Activated T-helper 1 cell treated with anti-CD3 and anti-CD28 coated beads, Interleukin-2, amount 50 U/mL, for 16 hours (primary cell): Measurements from ENCODE around the gene COA4.
"Not testable (repeated sequence)": the region's sequence is repeated elsewhere in the genome, so short reads cannot be mapped to it uniquely, and the experiment has no call there.

Experiments used
- DNase-seq, 2 donors: peaks; one replicate each; pipeline ENCODE4 v3.0.0-alpha.2; 2020; ENCODE audit warnings: low read depth in 1 of 2, low spot score in 1 of 2

The COA4 gene

DNA sequence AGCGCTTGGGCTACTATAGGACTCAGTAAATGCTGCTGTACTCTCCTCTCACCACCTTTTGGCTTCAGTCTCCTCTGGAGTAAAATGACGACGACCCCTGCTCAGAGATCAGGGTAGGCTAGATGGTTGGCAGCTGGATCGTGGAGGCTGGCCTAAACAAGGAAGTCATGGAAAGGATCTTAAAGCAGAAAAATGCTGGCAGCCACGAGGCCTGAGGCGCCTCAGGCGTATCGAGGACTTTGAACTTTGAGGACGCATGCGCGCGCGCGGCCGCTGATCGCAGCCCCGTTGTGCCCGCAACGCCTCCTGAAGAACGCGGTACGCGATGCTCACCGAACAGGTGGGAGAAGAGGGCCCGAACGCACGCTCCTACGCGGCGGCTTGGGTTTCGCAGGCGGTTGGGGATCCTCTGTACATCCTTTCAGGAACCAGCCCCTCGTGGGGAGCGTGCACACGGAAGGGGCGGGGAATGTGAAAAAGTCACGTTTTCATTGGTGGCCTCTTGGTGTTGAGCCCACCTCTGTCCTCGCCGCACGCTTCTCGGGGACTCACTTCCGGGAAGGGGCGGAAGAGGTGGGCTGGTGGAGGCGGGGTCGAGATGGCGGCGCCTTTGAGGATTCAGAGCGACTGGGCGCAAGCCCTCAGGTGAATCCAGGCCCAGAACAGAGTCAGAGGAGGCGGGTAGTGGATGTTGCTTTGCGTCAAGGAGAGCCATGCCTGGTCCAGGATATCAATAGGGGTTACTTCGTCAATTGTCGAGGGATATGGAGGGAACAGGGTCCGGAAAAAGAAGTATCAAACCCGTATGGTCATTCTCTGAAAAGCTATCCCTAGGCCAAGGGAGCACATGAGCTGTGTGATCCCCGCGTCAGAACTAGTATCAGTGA is at the start of gene COA4, which contains the start of gene PAAF1:
TSS of gene COA4 (minus strand) at position 423 of the 887 bp plus-strand sequence. CDS start 3,468 bp downstream, outside the sequence.
TSS of gene PAAF1 (plus strand) at position 576 of the 887 bp plus-strand sequence. CDS start at position 599, 23 bp downstream.
- DNase-seq = peak; percentile 82 to 88

DNA sequence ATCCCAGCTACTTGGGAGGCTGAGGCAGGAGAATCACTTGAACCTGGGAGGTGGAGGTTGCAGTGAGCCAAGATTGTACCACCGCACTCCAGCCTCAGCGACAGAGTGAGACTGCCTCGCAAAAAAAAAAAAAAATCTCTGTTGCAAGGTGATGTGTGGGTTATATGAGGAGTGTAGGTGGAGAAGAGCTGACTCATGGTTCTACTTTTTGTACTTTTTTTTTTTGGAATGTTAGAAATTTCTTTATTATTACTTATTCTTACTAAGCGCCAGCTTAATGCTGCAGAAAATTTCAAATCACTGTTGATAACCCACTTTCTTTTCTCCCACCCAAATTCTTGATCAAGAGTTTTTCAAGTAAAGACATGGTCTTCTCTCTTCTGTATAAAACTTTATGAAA is 44.5 kb upstream of the COA4 start:
- no peak for DNase-seq

DNA sequence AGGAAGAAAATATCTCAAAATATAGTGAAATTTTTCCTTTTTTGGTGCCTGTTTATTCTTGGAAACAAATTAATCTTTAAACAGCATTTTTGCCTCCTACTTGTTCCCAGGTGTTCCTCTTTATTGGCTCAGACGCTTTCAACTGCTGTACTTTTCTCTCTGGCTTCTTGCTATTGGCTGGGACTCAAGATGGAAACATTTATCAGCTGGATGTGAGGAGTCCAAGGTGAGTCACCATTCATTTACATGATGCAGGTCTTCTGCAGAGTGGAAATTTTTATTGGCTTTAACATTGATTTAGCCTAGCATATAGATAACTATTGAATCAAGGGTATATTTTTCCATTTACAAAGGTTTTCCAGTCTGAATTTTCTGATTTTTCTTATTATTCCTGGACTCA is 39.8 kb upstream of the COA4 start:
- DNase-seq = no peak

DNA sequence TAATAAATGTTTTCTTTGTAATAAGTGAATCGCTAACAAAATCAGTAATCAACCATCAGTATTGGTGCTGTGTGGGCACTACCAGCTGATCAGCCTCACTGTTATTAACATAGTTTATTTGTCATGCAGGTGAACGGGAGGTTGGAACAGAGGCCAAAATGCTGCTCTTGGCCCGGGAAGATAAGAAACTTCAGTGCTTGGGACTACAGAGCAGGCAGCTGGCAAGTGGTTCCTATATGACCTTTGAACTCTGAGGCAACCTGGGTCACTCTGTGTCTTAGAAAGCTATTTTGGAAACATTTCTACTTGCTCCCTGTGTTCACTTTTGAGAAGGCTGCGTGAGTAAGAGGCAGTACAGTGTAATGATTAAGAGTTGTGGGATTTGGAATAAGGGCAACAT is 37.6 kb upstream of the COA4 start:
- DNase-seq = no peak

DNA sequence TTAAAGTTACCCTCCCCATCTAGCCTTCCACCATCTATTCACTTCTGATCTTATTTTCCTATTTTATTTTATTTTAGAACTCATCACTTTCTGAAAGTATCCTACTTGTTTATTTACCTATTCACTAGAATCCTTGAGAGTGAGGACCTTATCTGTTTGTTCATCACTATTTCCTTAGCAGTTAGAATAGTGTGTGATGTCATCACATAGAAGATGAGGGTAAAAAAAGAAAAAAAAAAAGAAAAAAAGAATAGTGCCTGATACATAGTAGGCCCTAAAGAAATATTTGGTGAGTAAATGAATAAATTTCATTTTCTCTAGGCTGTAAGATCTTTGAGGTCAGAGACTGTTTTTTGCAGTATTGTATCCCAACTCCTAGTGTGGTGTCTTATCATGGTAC is 36.8 kb upstream of the COA4 start:
- DNase-seq = no peak

DNA sequence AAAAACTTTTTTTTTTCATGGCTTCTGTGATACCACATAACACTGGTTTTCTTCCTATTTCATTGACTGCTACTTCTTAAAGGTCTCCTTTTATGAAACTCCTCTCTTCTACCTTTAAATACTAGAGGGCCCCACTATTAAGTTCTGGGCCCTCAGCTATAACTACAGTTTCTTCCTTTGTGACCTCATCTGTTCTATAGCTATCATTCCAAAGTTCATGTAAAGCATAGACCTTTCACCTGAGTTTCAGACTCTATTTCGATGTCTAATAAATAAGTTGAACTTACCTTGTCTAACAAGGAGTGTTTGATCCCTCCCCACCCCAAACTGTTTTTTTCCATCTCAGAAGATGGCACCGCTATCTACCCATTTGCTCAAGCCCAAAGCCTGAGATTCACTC is 35.4 kb upstream of the COA4 start:
- no peak for DNase-seq

DNA sequence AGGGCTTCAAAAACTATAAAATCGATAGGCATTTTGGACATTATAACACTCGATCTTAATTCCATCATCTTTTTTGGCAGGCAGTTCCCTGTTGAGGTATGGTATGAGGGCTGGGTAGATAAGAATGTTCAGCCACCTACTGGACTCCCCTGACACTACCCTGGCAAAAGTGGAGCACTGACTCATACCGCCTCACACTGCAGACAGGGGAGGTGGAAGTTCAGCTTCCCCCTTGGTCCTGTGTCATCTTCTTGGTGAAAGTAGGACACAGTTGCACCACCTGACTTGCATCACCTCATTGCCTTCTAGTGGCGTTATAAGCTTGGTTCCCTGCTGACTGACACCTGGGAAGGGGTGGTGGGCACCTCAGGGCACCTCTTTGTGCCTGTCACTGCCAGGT is 30.5 kb upstream of the COA4 start:
- no peak for DNase-seq

DNA sequence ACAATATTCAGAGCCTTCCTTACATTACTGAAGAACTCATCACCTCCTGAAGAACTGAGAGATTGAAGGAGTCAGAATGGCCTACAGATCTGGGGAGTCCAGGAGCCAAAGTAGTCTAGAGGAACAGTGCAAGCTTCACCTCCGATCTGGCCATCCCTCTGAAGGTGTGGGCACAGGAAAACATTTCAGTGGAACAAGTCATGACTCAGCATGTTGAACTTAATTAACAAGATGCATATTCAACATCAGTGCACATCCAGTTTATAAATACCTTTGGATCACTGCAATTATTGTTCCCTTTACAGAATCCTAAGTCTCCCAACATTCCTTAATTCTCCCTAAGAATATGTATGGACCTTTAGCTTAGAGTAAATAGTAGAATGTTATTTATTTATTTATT is 25.7 kb upstream of the COA4 start:
- DNase-seq = no peak

DNA sequence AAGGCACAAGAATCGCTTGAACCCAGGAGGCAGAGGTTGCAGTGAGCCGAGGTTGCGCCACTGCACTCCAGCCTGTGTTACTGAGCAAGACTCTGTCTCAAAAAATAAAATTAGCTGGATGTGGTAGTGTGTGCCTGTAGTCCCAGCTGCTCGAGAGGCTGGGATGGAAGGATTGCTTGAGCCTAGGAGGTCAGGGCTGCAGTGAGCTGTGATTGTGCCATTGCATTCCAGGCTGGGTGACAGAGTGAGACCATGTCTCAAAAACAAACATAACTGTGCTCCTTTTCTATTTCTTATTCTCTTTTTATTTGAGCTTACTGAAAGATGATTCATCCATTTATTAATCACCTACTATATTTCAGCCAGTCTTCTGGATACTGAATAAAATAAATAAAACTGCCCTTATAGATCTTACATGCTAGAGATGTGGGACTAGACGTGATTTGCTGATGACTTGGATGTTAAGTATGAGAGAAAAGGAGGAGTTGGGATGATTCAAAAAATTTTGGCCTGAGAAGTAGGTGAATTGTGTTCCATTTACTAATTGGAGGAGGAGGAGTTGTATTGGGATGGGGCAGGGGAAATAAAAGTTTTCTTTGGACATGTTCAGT is 18.2 kb upstream of the COA4 start:
- no peak for DNase-seq

DNA sequence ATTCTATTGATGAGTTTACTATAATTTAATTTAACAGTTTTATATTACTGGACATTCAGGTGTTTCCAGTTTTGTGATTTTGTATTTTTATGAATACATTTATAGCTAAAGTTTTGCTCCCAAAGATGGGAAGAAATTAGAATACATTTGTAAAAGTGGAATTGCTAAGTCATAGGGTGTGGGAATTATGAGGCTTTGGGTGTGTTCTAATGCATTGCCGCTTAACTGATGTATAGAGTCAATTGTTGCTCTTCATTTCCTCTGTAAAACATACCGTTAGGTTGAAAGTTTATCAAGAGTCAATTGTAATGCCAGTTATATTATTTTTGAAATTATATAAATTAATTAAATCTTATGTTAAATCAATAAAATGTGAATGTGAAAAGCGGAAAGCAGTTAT is 16.4 kb upstream of the COA4 start:
- DNase-seq = no peak

DNA sequence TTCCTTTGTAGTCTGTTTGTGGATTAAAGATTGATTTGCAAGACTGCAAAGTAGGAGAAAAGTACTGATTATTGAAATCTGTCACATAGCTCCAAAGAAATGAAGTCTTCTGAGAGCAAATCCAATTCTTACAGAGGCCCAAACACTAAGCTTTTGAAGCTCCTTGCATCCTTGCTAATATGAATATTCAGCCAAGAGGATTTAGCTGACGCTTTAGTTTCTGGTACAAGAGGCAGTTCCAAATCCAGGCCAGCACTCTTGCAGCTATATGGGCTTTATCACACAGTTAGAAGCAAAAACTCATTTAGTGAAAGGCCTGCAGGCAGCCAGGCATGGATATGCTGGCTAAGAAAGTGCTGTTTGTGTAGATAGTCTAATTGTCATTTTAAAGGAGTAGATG is 12.9 kb upstream of the COA4 start:
- no peak for DNase-seq

DNA sequence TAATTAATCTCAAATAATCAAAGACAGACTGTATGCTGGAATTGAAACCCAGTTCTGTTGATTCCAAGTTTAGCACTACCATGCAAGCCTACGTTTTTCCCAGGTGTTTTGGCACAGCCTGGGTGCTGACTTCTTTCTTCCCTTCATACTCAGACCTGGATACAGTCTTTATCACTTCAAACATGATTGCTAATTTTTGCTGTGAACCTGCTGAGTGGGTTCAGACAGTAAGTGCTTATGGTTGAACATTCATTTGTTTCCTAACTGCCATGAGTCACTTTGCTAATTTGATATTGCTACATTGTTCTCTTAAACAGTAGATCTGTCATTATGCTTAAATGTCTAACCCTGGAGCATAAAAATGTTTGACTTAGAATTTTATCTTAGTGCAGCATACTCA is 12.4 kb upstream of the COA4 start:
- DNase-seq = no peak

DNA sequence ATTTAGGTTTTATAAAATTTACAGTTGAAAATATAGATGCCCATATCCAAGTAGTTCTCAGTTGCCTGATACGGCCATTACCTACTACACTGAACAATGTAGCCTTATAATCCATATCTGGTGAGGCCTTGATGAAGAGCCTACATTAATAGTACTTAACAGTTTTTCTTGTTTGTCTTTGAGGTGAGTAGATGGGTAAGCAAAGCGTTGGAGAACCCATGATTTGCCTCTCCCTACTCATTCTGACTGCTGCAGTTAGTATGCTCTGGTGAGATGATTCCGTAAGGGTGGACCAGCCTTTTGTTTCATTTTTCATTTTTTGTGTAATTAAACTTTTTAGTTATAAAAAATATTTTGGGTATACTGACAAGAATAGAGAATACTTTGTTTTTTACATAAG is 11.6 kb upstream of the COA4 start:
- DNase-seq = no peak

DNA sequence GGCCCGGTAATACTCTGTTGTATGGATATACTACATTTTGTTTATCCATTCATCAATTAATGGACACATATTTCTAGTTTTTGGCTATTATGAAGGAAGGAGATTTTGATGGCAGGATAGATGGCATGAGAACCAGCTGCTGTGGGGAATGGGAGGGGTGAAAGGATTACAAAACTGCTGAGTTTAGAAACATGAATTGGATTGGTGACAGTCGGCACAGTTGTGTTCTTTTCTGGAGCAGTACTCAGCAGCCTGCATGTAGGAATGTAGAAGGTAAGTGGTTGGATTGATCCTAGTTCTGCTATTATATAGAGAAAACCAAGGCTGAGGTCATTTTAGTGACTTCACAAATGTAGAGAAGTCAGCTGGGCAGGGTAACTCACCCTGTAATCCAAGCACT is 7.2 kb upstream of the COA4 start:
- no peak for DNase-seq

DNA sequence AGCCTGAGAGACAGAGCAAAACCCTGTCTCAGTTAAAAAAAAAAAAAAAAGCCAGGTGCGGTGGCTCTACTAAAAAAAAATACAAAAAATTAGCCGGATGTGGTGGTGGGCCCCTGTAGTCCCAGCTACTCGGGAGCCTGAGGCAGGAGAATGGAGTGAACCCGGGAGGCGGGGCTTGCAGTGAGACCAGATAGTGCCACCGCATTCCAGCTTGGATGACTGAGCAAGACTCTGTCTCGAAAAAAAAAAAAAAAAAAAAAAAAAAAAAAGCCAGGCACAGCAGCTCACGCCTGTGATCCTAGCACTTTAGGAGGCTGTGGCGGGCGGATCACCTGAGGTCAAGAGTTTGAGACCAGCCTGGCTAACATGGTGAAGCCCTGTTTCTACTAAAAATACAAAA is 3.8 kb upstream of the COA4 start:
- DNase-seq = not testable (repeated sequence)

DNA sequence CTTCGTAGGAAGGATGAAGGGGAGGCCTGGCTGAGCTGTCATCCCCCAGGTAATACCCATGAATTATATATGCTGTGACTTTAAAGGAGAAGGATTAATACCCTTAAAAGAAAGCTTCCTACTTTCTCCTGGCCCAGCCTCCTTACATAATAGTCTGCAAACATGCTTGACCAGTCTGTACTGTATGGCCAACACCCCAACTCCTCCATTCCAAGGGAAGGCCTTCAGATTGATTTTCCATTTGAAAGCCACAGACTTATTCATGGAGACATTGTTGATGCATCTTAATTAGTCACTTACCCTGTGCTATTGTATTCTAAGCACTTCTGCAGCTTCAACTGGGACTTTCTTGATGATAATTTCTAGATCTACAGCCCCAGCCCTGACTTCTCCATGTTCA is 2.1 kb upstream of the COA4 start:
- DNase-seq = no peak

DNA sequence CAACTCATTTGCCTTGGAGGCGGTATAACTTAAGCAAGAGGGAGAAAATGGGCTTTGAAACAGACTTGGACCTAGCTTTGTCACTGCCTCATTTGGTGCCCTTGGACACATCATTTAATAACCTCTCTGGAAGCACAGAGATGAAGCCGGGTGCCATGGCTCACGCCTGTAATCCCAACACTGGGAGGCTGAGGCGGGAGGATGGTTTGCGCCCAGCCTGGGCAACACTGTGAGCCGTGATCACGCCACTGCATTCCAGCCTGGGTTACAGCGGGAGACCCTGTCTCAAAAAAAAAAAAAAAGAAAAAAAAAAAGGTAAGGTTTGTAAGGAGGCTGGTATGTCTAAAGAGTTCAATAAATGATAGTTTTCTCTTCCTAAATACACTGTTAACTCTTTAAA is 806 bp downstream of the COA4 start:
- no peak for DNase-seq

DNA sequence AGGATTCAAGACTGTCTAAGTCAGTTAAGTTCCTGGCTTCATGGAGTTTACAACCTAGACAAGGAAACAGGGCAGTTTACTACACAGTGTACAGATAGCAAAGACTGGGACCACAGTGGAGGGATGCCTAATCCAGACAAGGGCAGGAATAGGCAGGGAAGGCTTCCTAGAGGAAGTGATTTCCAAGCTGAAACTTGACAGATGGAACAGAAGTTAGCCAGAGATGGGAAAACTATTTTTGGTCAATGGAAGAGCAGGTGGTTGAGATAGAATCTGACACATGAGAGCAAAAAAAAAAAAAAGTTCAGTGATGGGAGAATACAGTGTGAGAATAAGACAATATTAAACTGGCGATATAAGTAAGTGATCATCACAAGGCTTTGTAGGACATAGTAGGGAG is 1.3 kb downstream of the COA4 start:
- DNase-seq = no peak

DNA sequence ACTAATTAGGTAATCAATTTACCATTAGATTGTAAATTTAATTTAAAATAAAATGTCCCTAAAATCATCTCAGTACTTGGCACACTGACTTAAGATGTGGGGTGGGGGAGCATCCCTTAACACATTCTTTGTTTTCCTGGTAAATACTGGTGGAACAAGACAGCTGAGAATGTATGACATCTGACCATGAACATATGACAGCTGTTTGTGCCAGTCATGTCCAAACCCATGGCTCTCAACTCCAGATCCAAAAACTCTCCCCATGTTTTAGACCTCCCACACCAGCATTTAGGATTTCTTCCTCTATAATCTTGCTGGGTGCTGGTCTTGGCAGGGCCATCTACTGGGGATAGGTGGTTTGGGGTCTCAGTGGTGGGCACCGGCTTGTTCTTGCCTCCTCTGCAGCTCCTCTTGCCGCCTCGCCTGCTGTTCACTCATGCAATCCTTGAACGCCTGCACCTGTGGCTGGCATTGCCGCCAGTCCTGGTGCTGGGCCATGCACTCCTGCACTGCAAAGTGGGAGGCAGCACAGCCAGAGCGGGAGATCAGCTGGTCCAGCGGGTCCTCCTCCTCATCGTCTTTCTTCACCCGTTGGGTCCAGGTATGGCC is 3.8 kb downstream of the COA4 start:
- DNase-seq = no peak

DNA sequence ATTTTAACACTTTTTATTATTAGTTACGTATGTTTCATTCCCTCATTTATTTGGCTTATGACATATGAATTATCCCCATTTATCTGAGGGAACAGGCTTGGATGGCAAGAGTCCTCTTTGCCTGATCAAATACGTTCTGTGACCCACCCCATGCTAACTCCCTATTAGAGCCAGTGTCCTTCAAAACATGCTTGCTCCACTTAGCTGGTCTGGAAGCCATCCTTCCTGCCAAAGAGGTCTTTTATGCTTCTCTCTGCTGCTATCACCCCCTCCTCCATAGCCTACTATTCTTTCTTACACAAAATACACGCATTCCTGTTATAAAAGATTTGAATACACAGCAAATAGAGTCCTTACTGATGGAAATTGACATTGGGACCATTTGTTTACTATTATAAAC is 6.4 kb downstream of the COA4 start:
- no peak for DNase-seq

DNA sequence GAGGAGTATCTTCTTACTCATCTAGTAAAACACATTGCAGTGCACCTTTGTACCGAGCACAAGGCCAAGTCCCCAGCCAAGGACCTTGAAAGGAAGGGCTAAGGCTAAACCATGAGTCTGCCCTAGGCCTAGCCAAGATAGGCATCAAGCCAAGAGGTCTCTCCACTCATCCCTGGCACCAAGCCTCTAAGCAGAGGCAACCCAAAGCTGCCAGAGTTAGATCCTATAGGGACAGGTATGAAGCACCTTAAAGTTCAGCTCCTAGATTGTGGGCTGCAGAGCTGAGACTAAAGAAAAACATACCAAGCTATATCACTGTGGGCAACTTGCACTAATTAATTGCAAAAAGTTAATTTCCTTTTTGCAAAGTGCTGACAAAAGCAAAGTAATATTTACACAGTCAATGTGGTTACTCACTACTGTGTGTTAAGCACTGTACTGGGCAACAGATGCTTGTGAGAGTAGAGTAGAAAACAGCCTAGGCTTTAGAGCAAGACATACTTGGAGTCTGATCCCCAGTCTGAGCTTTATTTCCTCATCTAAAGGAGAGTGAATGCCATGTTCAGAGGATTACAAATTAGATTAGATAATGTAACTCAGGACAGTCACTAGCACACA is 7.2 kb downstream of the COA4 start:
- DNase-seq = no peak

DNA sequence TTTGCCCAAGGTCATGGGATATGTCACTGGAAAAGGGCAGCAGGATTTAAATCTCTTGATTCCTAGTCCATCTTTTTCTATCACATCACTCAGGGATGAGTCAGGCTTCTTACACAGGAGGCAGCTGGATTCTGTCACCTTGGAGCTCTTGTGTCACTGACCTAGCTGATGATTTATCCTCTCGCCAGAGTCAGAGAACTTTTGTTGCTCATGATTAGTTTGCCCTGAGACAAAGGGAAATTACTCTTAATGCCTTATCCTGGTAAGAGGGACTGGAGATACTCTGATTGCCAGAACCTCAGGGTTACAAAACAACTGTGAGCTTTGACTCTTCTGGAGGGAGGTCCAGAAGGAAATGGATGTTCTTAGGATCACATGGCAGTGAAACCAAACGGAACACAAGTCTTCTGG is 10.1 kb downstream of the COA4 start:
- DNase-seq = no peak
